ENCODE data around the gene CAVIN1.
"Not testable (repeated sequence)": the region's sequence is repeated elsewhere in the genome, so short reads cannot be mapped to it uniquely, and the experiment has no call there.

Gene CAVIN1

GRCh38 chr17:42422958-42423712, at the start of gene CAVIN1:
CAVIN1 (minus strand) TSS chr17:42423256; CDS start chr17:42423097, 159 bp downstream.
- DNase-seq (ENCODE audit: low spot score) = peak; percentile 91

- DNase-seq (ENCODE audit: low spot score) = no peak
Measured at GRCh38 chr17:42467889-42468288, 44.8 kb upstream of the CAVIN1 start.

- DNase-seq (ENCODE audit: low spot score) = no peak
Measured at GRCh38 chr17:42463976-42464400, 40.9 kb upstream of the CAVIN1 start.

GRCh38 chr17:42460371-42460770, 37.3 kb upstream of the CAVIN1 start:
- no peak for DNase-seq (ENCODE audit: low spot score)

- DNase-seq (ENCODE audit: low spot score) = peak; percentile 43
Measured at GRCh38 chr17:42459801-42460281, 36.8 kb upstream of the CAVIN1 start.

- DNase-seq (ENCODE audit: low spot score) = peak; percentile 73
Measured at GRCh38 chr17:42459256-42459800, 36.3 kb upstream of the CAVIN1 start.

GRCh38 chr17:42458497-42459255, 35.6 kb upstream of the CAVIN1 start, which contains the start of gene ATP6V0A1:
ATP6V0A1 (plus strand) TSS chr17:42458878; CDS start chr17:42460895, 2,017 bp downstream.
- DNase-seq (ENCODE audit: low spot score) = peak; percentile 100

- DNase-seq (ENCODE audit: low spot score) = no peak
Measured at GRCh38 chr17:42457107-42457792, 34.2 kb upstream of the CAVIN1 start.

GRCh38 chr17:42456223-42457106, 33.4 kb upstream of the CAVIN1 start:
- no peak for DNase-seq (ENCODE audit: low spot score)

- not testable (repeated sequence) for DNase-seq (ENCODE audit: low spot score)
Measured at GRCh38 chr17:42454987-42455386, 31.9 kb upstream of the CAVIN1 start.

GRCh38 chr17:42453439-42453838, 30.4 kb upstream of the CAVIN1 start:
- no peak for DNase-seq (ENCODE audit: low spot score)

- DNase-seq (ENCODE audit: low spot score) = not testable (repeated sequence)
Measured at GRCh38 chr17:42451270-42451669, 28.2 kb upstream of the CAVIN1 start.

- not testable (repeated sequence) for DNase-seq (ENCODE audit: low spot score)
Measured at GRCh38 chr17:42449838-42450237, 26.8 kb upstream of the CAVIN1 start.

GRCh38 chr17:42449176-42449575, 26.1 kb upstream of the CAVIN1 start:
- not testable (repeated sequence) for DNase-seq (ENCODE audit: low spot score)

- DNase-seq (ENCODE audit: low spot score) = no peak
Measured at GRCh38 chr17:42442196-42442565, 19.1 kb upstream of the CAVIN1 start.

GRCh38 chr17:42441371-42442195, 18.5 kb upstream of the CAVIN1 start:
- no peak for DNase-seq (ENCODE audit: low spot score)

GRCh38 chr17:42438600-42439567, 15.8 kb upstream of the CAVIN1 start:
- DNase-seq (ENCODE audit: low spot score) = no peak

GRCh38 chr17:42436391-42436790, 13.3 kb upstream of the CAVIN1 start:
- DNase-seq (ENCODE audit: low spot score) = no peak

GRCh38 chr17:42431758-42432161, 8.7 kb upstream of the CAVIN1 start:
- no peak for DNase-seq (ENCODE audit: low spot score)

All from D341Med (cell line).